ENCODE results near the gene GTPBP1.

The GTPBP1 gene

DNA sequence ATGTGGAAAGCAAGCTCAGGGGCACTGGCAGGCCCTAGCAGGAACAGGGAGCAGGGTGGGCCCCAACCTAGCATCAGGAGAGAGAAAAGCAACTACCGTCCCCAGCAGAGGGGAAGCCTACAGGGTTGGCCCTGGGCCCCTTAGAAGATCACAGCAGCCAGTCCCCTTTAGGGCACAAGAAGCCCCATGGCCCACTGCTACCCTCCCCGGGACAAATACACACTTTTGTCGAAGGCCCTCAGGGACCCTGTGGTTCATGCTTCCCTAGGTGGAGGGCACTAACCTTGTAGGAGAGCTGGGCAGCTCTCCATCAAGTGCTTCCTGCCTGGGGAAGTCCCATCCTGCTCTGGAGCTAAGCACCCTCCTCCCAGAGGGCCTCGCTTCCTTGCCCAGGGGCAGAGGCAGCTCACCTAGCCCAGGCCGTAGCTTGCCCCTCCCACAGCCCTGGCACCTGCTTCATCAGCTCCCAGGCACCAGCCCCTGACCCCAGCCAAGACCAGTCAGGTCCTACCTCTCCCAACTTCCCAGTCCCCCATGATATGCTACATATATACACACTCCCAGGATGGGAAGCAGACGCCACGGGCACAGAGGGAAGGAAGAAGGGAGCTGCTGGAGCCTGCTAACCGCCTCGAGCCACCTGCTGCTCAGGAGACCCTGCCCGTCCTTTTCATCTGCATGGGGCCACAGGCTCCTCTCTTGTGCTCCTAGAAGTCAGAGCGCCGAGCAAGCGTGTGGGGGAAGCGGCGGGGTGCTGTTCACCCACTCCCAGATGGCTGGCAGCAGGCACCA lies 29.9 kb downstream of the GTPBP1 start:
- Histone ChIP-seq H3K4me3 (ENCODE audit: insufficient read depth, low read length, poor library complexity, severe bottlenecking) (no peak overlapping the region), H3K27me3 (ENCODE audit: low read length) (no peaks in the 10 kb centered on the region), H3F3A (ENCODE audit: insufficient read depth) (peaks cover 9% of the 10 kb centered on the region; the same call in 1 of the 2 replicates), H3K27ac (ENCODE audit: low read depth, low read length) (no peak overlapping the region), H2AFZ (ENCODE audit: low read depth, low read length, severe bottlenecking) (no peak overlapping the region), H4K20me1 (ENCODE audit: low read depth, low read length) (no peaks in the 10 kb centered on the region), H3K9me2 (replicated peaks; ENCODE audit: insufficient read depth, low read length) (no peaks in the 10 kb centered on the region), H3K9ac (ENCODE audit: low read length) (no peak overlapping the region), H3K9me3 (ENCODE audit: insufficient read depth, low read length) (no peaks in the 10 kb centered on the region), H3K36me3 (ENCODE audit: low read length) (no peaks in the 10 kb centered on the region; the same call in 1 of the 2 replicates), H3K79me2 (ENCODE audit: insufficient read depth, low read length) (no peaks in the 10 kb centered on the region), H3K4me2 (ENCODE audit: low read depth, low read length, poor library complexity, severe bottlenecking) (no peak overlapping the region)
- no peak for TF ChIP-seq EZH2phosphoT487 (conservative IDR thresholded peaks at IDR 0.05; ENCODE audit: low read length)
- TF ChIP-seq, protein P1, sequence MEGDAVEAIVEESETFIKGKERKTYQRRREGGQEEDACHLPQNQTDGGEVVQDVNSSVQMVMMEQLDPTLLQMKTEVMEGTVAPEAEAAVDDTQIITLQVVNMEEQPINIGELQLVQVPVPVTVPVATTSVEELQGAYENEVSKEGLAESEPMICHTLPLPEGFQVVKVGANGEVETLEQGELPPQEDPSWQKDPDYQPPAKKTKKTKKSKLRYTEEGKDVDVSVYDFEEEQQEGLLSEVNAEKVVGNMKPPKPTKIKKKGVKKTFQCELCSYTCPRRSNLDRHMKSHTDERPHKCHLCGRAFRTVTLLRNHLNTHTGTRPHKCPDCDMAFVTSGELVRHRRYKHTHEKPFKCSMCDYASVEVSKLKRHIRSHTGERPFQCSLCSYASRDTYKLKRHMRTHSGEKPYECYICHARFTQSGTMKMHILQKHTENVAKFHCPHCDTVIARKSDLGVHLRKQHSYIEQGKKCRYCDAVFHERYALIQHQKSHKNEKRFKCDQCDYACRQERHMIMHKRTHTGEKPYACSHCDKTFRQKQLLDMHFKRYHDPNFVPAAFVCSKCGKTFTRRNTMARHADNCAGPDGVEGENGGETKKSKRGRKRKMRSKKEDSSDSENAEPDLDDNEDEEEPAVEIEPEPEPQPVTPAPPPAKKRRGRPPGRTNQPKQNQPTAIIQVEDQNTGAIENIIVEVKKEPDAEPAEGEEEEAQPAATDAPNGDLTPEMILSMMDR (IDR thresholded peaks at IDR 0.05; ENCODE audit: insufficient read depth, low read length, poor library complexity, severe bottlenecking), result no peak

DNA sequence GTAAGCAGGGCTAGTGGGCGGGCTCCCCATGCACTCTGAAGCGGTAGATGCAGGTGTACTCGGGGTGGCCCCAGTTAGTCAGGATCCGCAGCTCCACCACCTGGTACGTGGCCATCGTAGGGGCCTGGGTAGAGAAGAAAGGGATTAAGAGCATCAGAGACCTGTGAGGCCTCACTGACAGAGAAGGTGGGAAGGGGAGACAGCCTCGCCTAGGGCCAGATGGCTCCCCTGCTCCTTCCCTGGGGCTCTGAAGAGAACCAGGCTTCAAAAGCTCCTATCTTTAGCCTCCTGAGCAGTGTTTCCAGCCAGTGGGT lies 30.5 kb downstream of the GTPBP1 start:
- no peak overlapping the region for H2AFZ ChIP-seq (ENCODE audit: low read depth, low read length, severe bottlenecking)
- H3K9me2 ChIP-seq (replicated peaks; ENCODE audit: insufficient read depth, low read length), result no peaks in the 10 kb centered on the region
- no peak overlapping the region for H3K9ac ChIP-seq (ENCODE audit: low read length)
- no peaks in the 10 kb centered on the region for H4K20me1 ChIP-seq (ENCODE audit: low read depth, low read length)
- no peak overlapping the region for H3K4me2 ChIP-seq (ENCODE audit: low read depth, low read length, poor library complexity, severe bottlenecking)
- no peaks in the 10 kb centered on the region; the same call in 1 of the 2 replicates for H3K36me3 ChIP-seq (ENCODE audit: low read length)
- H3K9me3 ChIP-seq (ENCODE audit: insufficient read depth, low read length), result no peaks in the 10 kb centered on the region
- no peaks in the 10 kb centered on the region for H3K79me2 ChIP-seq (ENCODE audit: insufficient read depth, low read length)
- H3K4me3 ChIP-seq (ENCODE audit: insufficient read depth, low read length, poor library complexity, severe bottlenecking), result no peak overlapping the region
- peaks cover 9% of the 10 kb centered on the region; the same call in 1 of the 2 replicates for H3F3A ChIP-seq (ENCODE audit: insufficient read depth)
- H3K27me3 ChIP-seq (ENCODE audit: low read length), result no peaks in the 10 kb centered on the region
- H3K27ac ChIP-seq (ENCODE audit: low read depth, low read length), result no peak overlapping the region
- TF ChIP-seq EZH2phosphoT487 (conservative IDR thresholded peaks at IDR 0.05; ENCODE audit: low read length), result no peak
- TF ChIP-seq, protein P1 (IDR thresholded peaks at IDR 0.05; ENCODE audit: insufficient read depth, low read length, poor library complexity, severe bottlenecking), result no peak

DNA sequence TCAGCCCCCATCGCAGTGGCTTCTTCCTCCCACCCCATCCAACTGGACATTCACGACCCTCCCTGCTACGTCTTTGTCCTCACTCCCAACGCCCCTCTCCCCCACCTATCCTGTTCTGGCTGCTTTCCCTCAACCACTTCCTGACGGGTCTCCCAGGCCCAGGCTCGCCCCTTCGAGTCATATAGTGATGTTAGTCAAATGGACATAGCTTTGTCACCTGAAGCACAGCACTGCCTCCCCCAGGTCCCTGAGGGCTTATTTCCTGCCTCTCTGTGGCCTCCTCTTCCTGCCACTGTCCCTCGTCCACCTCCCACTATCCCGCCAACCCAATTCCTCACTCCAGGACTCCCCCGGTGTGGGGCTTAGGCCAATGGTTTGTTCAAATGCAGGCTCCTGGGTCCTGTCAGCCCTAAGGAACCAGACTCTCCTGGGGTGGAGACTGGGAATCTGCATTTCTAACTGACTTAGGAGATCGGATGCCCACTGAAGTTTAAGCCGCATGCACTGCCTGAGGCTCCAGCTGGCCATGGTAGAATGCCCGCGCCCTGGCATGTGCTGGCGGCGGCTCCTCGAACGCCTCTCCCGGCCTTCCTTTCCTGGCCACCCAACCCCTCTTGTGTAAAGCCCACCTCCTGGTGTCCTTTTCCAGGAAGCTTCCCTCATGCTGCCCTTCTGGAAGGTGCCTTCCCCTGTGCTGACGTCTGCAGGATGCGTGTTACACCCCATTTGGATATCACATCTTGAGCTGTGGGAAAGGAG lies 31.7 kb downstream of the GTPBP1 start:
- Histone ChIP-seq H3K36me3 (ENCODE audit: low read length) (no peaks in the 10 kb centered on the region; the same call in 1 of the 2 replicates), H3K27ac (ENCODE audit: low read depth, low read length) (no peak overlapping the region)

More for the DNA sequence above, 31.7 kb downstream of the GTPBP1 start:
- no peaks in the 10 kb centered on the region for H3K9me3 ChIP-seq (ENCODE audit: insufficient read depth, low read length)
- no peak overlapping the region for H3K9ac ChIP-seq (ENCODE audit: low read length)
- no peaks in the 10 kb centered on the region for H3K27me3 ChIP-seq (ENCODE audit: low read length)
- no peak for TF ChIP-seq EZH2phosphoT487 (conservative IDR thresholded peaks at IDR 0.05; ENCODE audit: low read length)
- TF ChIP-seq, protein P1 (IDR thresholded peaks at IDR 0.05; ENCODE audit: insufficient read depth, low read length, poor library complexity, severe bottlenecking), result no peak
- H3F3A ChIP-seq (ENCODE audit: insufficient read depth), result peaks cover 9% of the 10 kb centered on the region; the same call in 1 of the 2 replicates
- no peak overlapping the region for H2AFZ ChIP-seq (ENCODE audit: low read depth, low read length, severe bottlenecking)
- no peak overlapping the region for H3K4me2 ChIP-seq (ENCODE audit: low read depth, low read length, poor library complexity, severe bottlenecking)
- H4K20me1 ChIP-seq (ENCODE audit: low read depth, low read length), result no peaks in the 10 kb centered on the region
- no peaks in the 10 kb centered on the region for H3K79me2 ChIP-seq (ENCODE audit: insufficient read depth, low read length)
- H3K9me2 ChIP-seq (replicated peaks; ENCODE audit: insufficient read depth, low read length), result no peaks in the 10 kb centered on the region
- H3K4me3 ChIP-seq (ENCODE audit: insufficient read depth, low read length, poor library complexity, severe bottlenecking), result no peak overlapping the region

Measured in SU-DHL-6 (cell line).